HEK293 (cell line): ENCODE data around the gene GDF7.

ENCODE experiments used
- CTCF ChIA-PET: fragments of 350-600 bp; formaldehyde crosslinking; extraction: SDS; loops from one replicate; lab custom pipeline; 2021; ENCODE audit warnings: antibody characterized with exemption; lab: Yijun Ruan, JAX
- POLR2A ChIA-PET: fragments of 300-600 bp; formaldehyde crosslinking; extraction: SDS; loops from one replicate; lab custom pipeline; 2020; ENCODE audit warnings: antibody characterized with exemption, inconsistent platforms; lab: Yijun Ruan, JAX
- H3K27ac ChIP-seq: fragments of 200-500 bp; sonication (Bioruptor generic); 2 replicates; pipeline ENCODE4 v1.5.1; 2014; ENCODE audit warnings: low read depth, low read length, control low read depth, inconsistent platforms; ENCODE audit errors: extremely low read depth
- H3K36me3 ChIP-seq, 2 experiments: fragments of 200-500 bp in 1 of 2; sonication (Bioruptor generic) in 1 of 2; 1 replicate in 1 of 2; 2 replicates in 1 of 2; pipeline ENCODE4 v1.5.1; 2014 to 2017; ENCODE audit warnings: inconsistent platforms in 2 of 2, low read length in 2 of 2; ENCODE audit not compliant: control insufficient read depth in 2 of 2, insufficient read depth in 1 of 2
- H3K4me1 ChIP-seq: fragments of 200-500 bp; sonication (Bioruptor generic); 2 replicates; pipeline ENCODE4 v1.5.1; 2014; ENCODE audit warnings: mild to moderate bottlenecking, low read length, inconsistent platforms; ENCODE audit not compliant: control insufficient read depth, insufficient read depth
- H3K4me3 ChIP-seq: 2 replicates; pipeline ENCODE4 v1.5.1; 2011; ENCODE audit warnings: low read depth, mild to moderate bottlenecking, control low read depth, low read length, moderate library complexity
- H3K9me3 ChIP-seq: fragments of 200-500 bp; sonication (Bioruptor generic); 2 replicates; pipeline ENCODE4 v1.5.1; 2014; ENCODE audit warnings: low read depth, low read length, inconsistent platforms; ENCODE audit not compliant: control insufficient read depth, insufficient read depth
- KLF10 ChIP-seq: fragments of 450-650 bp; IDR thresholded peaks from 2 replicates; pipeline ENCODE4 v1.5.1; 2018; ENCODE audit warnings: missing biosample characterization, mild to moderate bottlenecking, missing genetic modification characterization
- MEIS1 ChIP-seq: sonication (generic); formaldehyde crosslinking; IDR thresholded peaks from 2 replicates; pipeline ENCODE4 v1.8.1; 2022; ENCODE audit warnings: missing genetic modification reagents, mild to moderate bottlenecking, borderline replicate concordance
- PRDM1 ChIP-seq: fragments of 450-650 bp; formaldehyde crosslinking; IDR thresholded peaks from 2 replicates; pipeline ENCODE4; 2016; ENCODE audit warnings: missing biosample characterization, missing genetic modification characterization
- SP2 ChIP-seq: fragments of 450-650 bp; formaldehyde crosslinking; IDR thresholded peaks from 2 replicates; pipeline ENCODE4 v1.5.1; 2016; ENCODE audit warnings: missing biosample characterization, missing genetic modification characterization
- WT1 ChIP-seq: fragments of 450-650 bp; formaldehyde crosslinking; IDR thresholded peaks from 2 replicates; pipeline ENCODE4 v1.5.1; 2016; ENCODE audit warnings: missing biosample characterization, missing genetic modification characterization
- ZNF169 ChIP-seq: fragments of 450-650 bp; formaldehyde crosslinking; IDR thresholded peaks from 2 replicates; pipeline ENCODE4 v1.5.1; 2016; ENCODE audit warnings: missing biosample characterization, missing genetic modification characterization
- ZNF2 ChIP-seq: fragments of 450-650 bp; formaldehyde crosslinking; IDR thresholded peaks from 2 replicates; pipeline ENCODE4 v1.5.1; 2016; ENCODE audit warnings: missing biosample characterization, missing genetic modification characterization
- ZNF211 ChIP-seq: fragments of 450-650 bp; formaldehyde crosslinking; IDR thresholded peaks from 2 replicates; pipeline ENCODE4 v1.5.1; 2016; ENCODE audit warnings: low read depth, missing biosample characterization, missing genetic modification characterization
- ZNF311 ChIP-seq: fragments of 450-650 bp; formaldehyde crosslinking; IDR thresholded peaks from 2 replicates; pipeline ENCODE4 v1.5.1; 2017; ENCODE audit warnings: missing biosample characterization, missing genetic modification characterization, borderline replicate concordance
- ZNF350 ChIP-seq: fragments of 450-650 bp; formaldehyde crosslinking; IDR thresholded peaks from 2 replicates; pipeline ENCODE4 v1.5.0; 2017; ENCODE audit warnings: missing biosample characterization, mild to moderate bottlenecking, missing genetic modification characterization
- ZNF354C ChIP-seq: fragments of 450-650 bp; formaldehyde crosslinking; IDR thresholded peaks from 2 replicates; pipeline ENCODE4 v1.5.1; 2016; ENCODE audit warnings: missing biosample characterization, missing genetic modification characterization, low read depth, borderline replicate concordance
- ZNF423 ChIP-seq: fragments of 450-650 bp; formaldehyde crosslinking; IDR thresholded peaks from 2 replicates; pipeline ENCODE4 v1.5.1; 2016; ENCODE audit warnings: missing biosample characterization, missing genetic modification characterization
- ZNF529 ChIP-seq: fragments of 450-650 bp; formaldehyde crosslinking; IDR thresholded peaks from 2 replicates; pipeline ENCODE4 v1.5.1; 2017; ENCODE audit warnings: missing genetic modification characterization, missing biosample characterization; ENCODE audit not compliant: insufficient replicate concordance
- ZNF596 ChIP-seq: fragments of 450-650 bp; IDR thresholded peaks from 2 replicates; pipeline ENCODE4 v1.5.0; 2018; ENCODE audit warnings: missing biosample characterization, mild to moderate bottlenecking, missing genetic modification characterization, moderate library complexity
- ZNF600 ChIP-seq: fragments of 450-650 bp; formaldehyde crosslinking; IDR thresholded peaks from 2 replicates; pipeline ENCODE4 v1.5.1; 2016; ENCODE audit warnings: missing biosample characterization, missing genetic modification characterization
- ZNF621 ChIP-seq: fragments of 450-650 bp; formaldehyde crosslinking; IDR thresholded peaks from 2 replicates; pipeline ENCODE4 v1.5.1; 2017; ENCODE audit warnings: missing biosample characterization, missing genetic modification characterization
- ZNF776 ChIP-seq: fragments of 450-650 bp; formaldehyde crosslinking; IDR thresholded peaks from 2 replicates; pipeline ENCODE4 v1.5.0; 2017; ENCODE audit warnings: missing biosample characterization, missing genetic modification characterization, borderline replicate concordance
- ZNF791 ChIP-seq: fragments of 450-650 bp; formaldehyde crosslinking; IDR thresholded peaks from 2 replicates; pipeline ENCODE4 v1.5.1; 2016; ENCODE audit warnings: missing biosample characterization, missing genetic modification characterization
- ZNF830 ChIP-seq: fragments of 450-650 bp; IDR thresholded peaks from 2 replicates; pipeline ENCODE4 v1.5.0; 2018; ENCODE audit warnings: missing biosample characterization, missing genetic modification characterization, low read depth, mild to moderate bottlenecking, moderate library complexity
- TF ChIP-seq, protein P1 (sequence below): fragments of 450-650 bp; formaldehyde crosslinking; IDR thresholded peaks from 2 replicates; pipeline ENCODE4 v1.5.1; 2016; ENCODE audit warnings: missing biosample characterization, missing genetic modification characterization
- TF ChIP-seq, protein P2 (sequence below): fragments of 450-650 bp; formaldehyde crosslinking; IDR thresholded peaks from 2 replicates; pipeline ENCODE4 v1.5.1; 2016; ENCODE audit warnings: missing biosample characterization, missing genetic modification characterization
- TF ChIP-seq, protein P3 (sequence below): fragments of 450-650 bp; formaldehyde crosslinking; IDR thresholded peaks from 2 replicates; pipeline ENCODE4 v1.5.1; 2016; ENCODE audit warnings: missing biosample characterization, missing genetic modification characterization
- TF ChIP-seq, protein P4 (sequence below): fragments of 450-650 bp; formaldehyde crosslinking; IDR thresholded peaks from 2 replicates; pipeline ENCODE4 v1.5.1; 2017; ENCODE audit warnings: missing biosample characterization, mild to moderate bottlenecking, missing genetic modification characterization, moderate library complexity
- TF ChIP-seq, protein P5 (sequence below): fragments of 450-650 bp; formaldehyde crosslinking; IDR thresholded peaks from 2 replicates; pipeline ENCODE4 v1.5.1; 2017; ENCODE audit warnings: missing biosample characterization, missing genetic modification characterization

GDF7 gene

DNA sequence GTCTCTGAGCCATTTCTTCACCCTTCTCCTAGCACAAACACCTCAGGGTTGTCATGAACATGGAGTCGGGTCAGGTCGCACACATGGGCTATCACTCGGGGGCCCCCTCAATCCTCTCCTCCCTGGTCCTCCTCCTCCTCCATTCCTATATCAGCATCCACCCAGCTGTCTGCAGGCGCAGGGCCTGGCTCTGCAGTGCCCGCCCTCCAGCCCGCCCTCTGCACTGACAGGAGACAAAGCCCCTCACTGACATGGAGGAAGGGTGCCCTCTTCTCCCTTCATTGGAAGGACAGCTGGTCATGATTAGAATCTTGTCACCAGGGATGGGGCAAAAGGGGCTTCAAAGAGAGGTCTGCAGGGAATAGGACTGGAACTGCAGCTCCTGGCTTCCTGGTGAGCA is 37.8 kb upstream of the GDF7 start (continued):
- TF ChIP-seq ZNF350 (tag by site-specific recombination) (no peak), ZNF354C (tag by site-specific recombination) (no peak), ZNF529 (tag by site-specific recombination) (no peak), ZNF621 (tag by site-specific recombination) (no peak), ZNF2 (tag by site-specific recombination) (no peak), ZNF791 (tag by site-specific recombination) (no peak), ZNF211 (no peak), ZNF311 (tag by site-specific recombination) (no peak), ZNF830 (tag by site-specific recombination) (no peak), ZNF596 (tag by site-specific recombination) (no peak)
- TF ChIP-seq, protein P1, sequence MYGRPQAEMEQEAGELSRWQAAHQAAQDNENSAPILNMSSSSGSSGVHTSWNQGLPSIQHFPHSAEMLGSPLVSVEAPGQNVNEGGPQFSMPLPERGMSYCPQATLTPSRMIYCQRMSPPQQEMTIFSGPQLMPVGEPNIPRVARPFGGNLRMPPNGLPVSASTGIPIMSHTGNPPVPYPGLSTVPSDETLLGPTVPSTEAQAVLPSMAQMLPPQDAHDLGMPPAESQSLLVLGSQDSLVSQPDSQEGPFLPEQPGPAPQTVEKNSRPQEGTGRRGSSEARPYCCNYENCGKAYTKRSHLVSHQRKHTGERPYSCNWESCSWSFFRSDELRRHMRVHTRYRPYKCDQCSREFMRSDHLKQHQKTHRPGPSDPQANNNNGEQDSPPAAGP (tag by site-specific recombination): no peak
- TF ChIP-seq, protein P2, sequence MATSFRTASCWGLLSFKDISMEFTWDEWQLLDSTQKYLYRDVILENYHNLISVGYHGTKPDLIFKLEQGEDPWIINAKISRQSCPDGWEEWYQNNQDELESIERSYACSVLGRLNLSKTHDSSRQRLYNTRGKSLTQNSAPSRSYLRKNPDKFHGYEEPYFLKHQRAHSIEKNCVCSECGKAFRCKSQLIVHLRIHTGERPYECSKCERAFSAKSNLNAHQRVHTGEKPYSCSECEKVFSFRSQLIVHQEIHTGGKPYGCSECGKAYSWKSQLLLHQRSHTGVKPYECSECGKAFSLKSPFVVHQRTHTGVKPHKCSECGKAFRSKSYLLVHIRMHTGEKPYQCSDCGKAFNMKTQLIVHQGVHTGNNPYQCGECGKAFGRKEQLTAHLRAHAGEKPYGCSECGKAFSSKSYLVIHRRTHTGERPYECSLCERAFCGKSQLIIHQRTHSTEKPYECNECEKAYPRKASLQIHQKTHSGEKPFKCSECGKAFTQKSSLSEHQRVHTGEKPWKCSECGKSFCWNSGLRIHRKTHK (tag by site-specific recombination): no peak

DNA sequence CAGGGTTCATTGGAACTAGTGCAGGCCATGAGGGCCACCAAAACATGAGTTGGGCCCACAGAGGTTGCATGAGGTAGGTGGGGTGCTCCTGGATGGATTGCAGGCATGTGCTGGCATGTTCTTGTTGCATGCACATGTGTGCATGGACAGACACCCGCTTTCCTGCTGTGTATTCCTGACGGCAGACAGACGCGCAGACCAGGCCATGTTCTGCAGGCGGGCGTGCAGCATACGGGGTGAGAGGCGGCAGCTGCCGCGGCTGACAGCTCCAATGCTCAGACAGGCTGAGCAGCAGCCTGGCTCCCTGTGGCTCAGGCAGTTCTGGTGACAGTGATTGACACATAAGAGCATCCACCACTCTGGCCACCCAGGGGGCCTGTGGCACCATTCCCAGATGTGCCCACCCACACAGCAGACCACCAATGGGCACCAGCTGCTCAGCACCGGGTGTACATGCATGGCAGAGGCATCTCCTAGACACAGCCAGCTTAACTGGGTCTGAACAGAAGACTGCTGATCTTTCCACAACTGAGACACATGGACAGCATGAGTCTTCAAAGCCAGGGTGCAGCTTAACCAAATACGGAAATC is 37.3 kb upstream of the GDF7 start:
- peaks cover 0 to 32% of the 10 kb centered on the region in 2 experiments; a peak in 1 of 3 replicates for H3K36me3 ChIP-seq
- H3K4me1 ChIP-seq: 0 out of 2 replicates have a peak, but pooled peaks cover 4% of the 10 kb centered on the region
- no peak overlapping the region for H3K27ac ChIP-seq
- TF ChIP-seq KLF10 (tag by site-specific recombination) (no peak), ZNF169 (tag by site-specific recombination) (no peak), PRDM1 (tag by site-specific recombination) (no peak), ZNF423 (tag by site-specific recombination) (no peak), SP2 (tag by site-specific recombination) (no peak)
- TF ChIP-seq, protein P3, sequence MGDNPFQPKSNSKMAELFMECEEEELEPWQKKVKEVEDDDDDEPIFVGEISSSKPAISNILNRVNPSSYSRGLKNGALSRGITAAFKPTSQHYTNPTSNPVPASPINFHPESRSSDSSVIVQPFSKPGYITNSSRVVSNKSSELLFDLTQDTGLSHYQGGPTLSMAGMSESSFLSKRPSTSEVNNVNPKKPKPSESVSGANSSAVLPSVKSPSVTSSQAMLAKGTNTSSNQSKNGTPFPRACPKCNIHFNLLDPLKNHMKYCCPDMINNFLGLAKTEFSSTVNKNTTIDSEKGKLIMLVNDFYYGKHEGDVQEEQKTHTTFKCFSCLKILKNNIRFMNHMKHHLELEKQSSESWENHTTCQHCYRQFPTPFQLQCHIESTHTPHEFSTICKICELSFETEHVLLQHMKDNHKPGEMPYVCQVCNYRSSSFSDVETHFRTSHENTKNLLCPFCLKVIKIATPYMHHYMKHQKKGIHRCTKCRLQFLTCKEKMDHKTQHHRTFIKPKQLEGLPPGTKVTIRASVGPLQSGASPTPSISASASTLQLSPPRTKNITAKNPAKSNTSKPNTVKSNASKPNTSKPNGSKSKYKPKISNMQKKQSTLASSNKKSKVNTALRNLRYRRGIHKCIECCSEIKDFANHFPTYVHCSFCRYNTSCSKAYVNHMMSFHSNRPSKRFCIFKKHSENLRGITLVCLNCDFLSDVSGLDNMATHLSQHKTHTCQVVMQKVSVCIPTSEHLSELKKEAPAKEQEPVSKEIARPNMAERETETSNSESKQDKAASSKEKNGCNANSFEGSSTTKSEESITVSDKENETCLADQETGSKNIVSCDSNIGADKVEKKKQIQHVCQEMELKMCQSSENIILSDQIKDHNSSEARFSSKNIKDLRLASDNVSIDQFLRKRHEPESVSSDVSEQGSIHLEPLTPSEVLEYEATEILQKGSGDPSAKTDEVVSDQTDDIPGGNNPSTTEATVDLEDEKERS (tag by site-specific recombination): no peak
- CTCF ChIA-PET: interaction anchor here (1.3 to 2.0 kb wide), 2 partner anchors 185 to 219 kb away, joined by 4 to 9 read pairs; no protein-coding TSS in a partner anchor
- POLR2A ChIA-PET: no interaction called here
- H3K9me3 ChIP-seq: no peaks in the 10 kb centered on the region
- H3K4me3 ChIP-seq: no peak overlapping the region

DNA sequence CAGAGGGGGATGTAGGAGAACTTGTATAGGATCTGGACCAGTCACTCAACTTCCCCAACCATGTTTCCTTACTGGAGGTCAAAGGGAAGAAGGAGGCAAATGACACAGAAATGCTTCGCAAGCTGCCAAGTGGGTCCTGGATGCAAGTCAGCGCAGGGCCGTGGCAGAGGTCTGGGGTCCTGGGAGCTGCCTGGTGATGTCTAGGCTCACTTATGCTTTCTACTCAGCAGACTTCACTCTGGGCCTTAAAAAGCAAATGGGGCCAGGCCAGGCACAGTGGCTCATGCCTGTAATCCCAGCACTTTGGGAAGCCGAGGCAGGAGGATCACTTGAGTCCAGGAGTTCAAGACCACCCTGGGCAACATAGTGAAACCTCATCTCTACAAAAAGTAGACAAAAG is 36.0 kb upstream of the GDF7 start:
- ChIA-PET POLR2A (interaction anchor here (6.4 kb wide), 1 partner anchor 182 kb away, joined by 130 read pairs; the partner anchor contains the start of gene RHOB), CTCF (interaction anchor here (0.6 to 2.1 kb wide), 4 partner anchors 11 to 186 kb away, joined by 4 to 9 read pairs (median 7); no protein-coding TSS in a partner anchor)
- Histone ChIP-seq H3K27ac (no peak overlapping the region), H3K4me3 (no peak overlapping the region), H3K9me3 (no peaks in the 10 kb centered on the region), H3K4me1 (0 out of 2 replicates have a peak, but pooled peaks cover 5% of the 10 kb centered on the region), H3K36me3 (peaks cover 0 to 28% of the 10 kb centered on the region in 2 experiments; a peak in 1 of 3 replicates)
- TF ChIP-seq ZNF600 (tag by site-specific recombination) (no peak), WT1 (tag by site-specific recombination) (no peak), MEIS1 (CRISPR knock-in tag) (no peak), ZNF776 (no peak)
- TF ChIP-seq, protein P4, sequence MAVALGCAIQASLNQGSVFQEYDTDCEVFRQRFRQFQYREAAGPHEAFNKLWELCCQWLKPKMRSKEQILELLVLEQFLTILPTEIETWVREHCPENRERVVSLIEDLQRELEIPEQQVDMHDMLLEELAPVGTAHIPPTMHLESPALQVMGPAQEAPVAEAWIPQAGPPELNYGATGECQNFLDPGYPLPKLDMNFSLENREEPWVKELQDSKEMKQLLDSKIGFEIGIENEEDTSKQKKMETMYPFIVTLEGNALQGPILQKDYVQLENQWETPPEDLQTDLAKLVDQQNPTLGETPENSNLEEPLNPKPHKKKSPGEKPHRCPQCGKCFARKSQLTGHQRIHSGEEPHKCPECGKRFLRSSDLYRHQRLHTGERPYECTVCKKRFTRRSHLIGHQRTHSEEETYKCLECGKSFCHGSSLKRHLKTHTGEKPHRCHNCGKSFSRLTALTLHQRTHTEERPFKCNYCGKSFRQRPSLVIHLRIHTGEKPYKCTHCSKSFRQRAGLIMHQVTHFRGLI: no peak
- TF ChIP-seq, protein P5, sequence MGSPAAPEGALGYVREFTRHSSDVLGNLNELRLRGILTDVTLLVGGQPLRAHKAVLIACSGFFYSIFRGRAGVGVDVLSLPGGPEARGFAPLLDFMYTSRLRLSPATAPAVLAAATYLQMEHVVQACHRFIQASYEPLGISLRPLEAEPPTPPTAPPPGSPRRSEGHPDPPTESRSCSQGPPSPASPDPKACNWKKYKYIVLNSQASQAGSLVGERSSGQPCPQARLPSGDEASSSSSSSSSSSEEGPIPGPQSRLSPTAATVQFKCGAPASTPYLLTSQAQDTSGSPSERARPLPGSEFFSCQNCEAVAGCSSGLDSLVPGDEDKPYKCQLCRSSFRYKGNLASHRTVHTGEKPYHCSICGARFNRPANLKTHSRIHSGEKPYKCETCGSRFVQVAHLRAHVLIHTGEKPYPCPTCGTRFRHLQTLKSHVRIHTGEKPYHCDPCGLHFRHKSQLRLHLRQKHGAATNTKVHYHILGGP (tag by site-specific recombination): no peak
